HUDEP-2 (cell line): ENCODE results near the gene GYS1.

Experiments
- DNase-seq, 76 experiments: peaks; one replicate each; lab custom pipeline; 2025; ENCODE audit not compliant: unreplicated experiment in 76 of 76; lab: John Stamatoyannopoulos, UW

GYS1 gene

DNA sequence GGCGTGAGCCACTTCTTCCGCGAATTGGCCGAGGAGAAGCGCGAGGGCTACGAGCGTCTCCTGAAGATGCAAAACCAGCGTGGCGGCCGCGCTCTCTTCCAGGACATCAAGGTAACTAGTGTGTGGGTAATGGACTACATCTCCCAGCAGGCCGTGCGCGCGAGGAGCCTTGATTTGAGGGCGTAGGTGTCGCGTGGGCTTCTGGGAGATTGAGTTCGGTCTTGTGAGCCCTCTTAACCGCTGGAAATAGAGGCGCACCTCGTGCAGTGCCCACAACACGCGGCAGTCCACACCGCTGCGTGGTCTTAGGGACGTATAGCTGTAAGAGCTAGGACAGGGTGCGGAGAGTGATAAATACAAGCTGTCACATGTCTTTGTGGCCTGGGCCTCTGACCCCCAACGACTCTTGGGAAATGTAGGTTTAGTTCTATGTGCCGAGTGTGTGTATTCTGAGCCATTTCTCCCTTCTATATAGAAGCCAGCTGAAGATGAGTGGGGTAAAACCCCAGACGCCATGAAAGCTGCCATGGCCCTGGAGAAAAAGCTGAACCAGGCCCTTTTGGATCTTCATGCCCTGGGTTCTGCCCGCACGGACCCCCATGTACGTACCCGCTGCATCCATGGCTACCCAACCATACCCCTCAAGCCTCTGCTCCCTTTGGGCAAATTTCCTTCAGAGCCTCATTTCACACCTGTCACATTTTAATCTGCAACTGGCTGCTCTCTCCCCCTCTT, 27.1 kb downstream of the GYS1 start:
- peak in 73 of 76 experiments; percentile 45 to 97 (median 82) for DNase-seq

DNA sequence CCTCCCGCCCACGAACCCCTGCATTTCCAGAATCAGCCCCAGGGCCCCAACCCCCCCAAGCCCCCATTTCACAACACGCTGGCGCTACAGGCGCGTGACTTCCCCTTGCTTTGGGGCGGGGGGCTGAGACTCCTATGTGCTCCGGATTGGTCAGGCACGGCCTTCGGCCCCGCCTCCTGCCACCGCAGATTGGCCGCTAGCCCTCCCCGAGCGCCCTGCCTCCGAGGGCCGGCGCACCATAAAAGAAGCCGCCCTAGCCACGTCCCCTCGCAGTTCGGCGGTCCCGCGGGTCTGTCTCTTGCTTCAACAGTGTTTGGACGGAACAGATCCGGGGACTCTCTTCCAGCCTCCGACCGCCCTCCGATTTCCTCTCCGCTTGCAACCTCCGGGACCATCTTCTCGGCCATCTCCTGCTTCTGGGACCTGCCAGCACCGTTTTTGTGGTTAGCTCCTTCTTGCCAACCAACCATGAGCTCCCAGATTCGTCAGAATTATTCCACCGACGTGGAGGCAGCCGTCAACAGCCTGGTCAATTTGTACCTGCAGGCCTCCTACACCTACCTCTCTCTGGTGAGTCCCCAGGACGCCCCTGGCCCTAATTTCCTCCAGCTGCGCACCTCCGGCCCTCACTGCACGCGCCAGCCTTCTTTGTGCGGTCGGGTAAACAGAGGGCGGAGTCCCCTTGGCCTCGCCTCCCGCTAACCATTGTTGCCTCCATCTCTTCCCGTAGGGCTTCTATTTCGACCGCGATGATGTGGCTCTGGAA, 27.9 kb downstream of the GYS1 start, which contains the start of gene FTL:
FTL (plus strand) TSS at position 270 of the 766 bp plus-strand sequence; CDS start at position 469, 199 bp downstream.
- DNase-seq: peak in 74 of 76 experiments; percentile 90 to 99 (median 98)

DNA sequence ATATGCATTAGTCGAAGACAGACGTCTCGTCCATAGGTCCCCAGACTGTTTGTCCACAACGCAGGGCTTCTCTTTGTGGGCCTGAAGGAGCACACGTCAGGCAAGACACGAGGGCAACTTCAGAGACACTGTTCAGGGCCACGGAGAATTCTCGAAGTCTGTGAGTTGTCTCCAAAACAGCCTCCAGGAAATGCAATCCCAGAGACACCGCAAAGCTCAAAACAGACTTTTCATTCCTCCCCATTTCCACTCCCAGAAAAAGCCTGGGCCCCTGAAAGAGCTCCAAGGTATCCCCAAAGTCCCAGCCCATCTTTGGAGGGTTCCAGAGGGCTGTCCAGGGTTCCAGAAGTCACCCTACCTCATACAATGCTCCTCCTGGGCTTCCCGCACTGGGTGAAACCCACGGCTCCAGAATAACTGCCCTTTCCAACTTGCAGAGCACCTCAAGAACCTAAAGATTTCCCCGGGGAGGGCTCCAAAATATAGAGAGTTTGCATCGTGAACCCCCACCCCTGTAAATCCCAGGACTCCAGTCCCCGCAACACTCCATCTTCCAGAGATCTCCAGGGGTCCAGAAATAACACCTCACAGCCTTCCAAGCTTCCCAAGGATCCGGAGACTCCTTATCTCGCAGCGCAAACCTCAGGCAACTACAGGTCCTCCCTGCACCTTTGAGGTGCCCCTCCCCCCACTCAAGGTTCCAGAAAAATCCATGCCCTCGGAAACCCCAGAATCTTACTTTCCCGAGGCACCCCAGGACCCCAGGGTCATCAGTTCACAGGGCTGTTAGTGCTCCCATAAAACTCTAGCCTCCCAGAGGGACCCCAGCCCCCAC, 28.7 kb downstream of the GYS1 start:
- peak in 11 of 76 experiments; percentile 25 to 71 (median 58) for DNase-seq

DNA sequence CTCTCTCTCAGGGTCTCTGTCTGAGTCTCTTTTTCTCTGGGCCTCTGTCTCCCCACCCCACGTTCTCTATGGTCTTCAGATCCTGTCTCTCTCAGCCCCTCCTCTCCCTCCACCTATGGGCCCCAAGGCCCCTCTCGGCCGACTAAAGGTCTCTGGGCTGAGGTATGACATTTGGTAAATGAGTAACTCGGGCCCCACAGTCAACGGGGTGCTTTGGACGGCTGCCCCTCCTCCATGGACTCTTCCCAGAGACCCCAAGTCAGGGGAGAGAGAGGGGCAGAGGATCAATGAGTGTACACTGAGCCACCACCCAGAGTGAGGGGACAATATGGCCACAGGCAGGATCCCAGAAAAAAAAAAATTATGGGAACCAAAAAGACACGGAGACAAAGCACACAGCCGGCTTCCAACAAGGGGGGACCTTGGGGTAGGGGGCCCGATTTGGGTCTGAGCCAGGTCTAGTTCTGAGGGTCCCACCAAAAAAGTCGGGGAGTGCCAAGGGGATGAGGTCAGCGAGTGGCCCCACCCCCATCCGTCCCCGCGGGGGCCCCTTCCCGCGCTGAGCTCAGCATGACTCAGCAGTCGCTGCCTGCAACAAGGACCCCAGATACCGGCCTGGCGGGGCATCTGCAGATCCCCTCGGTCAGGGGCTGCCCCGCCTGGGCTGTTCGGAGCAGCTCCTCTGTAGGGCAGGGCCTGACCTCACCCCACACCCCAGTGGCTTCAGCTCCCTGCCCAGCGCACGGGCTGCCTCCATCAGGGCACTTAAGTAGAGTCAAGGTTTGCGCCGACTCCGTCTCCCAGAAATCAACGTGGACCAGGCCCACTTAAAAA, 29.5 kb downstream of the GYS1 start:
- DNase-seq: peak in 69 of 76 experiments; percentile 43 to 96 (median 82)

DNA sequence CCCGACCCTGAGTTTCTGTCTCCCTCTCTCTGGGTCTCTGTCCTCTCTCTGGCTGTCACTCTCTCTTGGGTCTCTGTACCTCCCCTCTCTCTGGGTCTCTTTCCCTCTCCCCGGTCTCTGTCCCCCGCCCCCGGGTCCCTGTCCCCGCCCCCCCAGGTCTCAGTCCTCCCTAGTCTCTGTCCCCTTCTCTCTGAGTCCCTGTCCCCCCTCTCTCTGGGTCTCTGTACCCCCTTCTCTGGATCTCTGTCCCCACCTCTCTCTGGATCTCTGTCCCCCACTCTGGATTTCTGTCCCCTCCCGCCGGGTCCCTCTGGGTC, 30.3 kb downstream of the GYS1 start:
- DNase-seq: peak in 2 of 76 experiments; percentile 37 to 42

DNA sequence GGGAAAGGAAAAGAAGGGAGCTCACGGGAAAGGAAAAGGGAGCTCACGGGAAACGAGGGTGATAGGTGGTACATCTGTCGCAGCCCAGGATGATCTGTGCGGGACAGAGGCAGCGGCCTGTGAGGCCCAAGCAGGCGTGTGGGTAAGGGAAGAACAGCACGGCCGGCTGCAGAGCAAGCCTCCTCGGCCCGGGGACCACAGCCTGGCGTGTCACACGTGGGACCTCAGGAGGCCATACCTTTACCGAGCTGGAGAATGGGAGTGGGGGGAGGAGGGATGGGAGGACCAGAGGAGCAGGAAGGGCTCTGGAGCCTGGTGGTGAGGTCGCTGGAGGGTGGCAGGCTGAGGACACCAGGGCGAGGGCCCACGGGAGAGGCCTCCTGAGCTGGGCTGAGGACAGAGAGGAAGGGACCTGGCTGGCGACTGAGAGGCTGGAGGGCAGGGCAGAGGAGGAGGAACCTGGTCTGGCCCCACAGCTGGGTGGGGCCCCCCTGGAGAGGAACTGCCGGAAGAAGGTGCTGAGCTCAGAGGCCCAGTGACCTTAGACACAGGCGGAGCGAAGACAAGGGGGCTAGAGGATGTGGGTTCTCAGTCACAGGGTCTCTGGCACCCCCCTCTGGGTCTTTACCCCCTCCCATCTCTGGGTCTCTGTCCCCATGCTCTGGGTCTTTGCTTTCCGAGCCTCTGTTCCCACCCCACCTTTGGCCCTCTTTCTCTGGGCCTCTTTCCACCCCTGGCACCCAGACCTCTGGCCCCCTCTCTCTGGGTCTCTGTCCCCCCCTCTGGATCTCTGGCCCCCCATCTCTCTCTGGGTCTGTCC, 30.9 kb downstream of the GYS1 start:
- peak in 68 of 76 experiments; percentile 32 to 88 (median 74) for DNase-seq

DNA sequence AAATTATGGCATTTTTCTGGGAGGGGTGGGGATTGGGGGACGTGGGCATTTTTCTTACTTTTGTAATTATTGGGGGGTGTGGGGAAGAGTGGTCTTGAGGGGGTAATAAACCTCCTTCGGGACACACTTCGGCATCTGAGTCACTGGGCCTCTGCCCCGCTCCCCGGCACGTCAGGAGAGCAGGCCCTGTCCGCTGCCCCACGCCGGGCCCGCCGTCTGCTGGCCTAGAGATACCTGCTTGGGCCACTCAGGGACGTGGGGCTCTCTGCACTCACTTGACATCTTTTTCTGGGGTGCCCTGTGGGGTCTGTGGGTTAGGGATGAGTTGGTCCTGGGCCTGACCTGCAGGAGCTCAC, 31.5 kb downstream of the GYS1 start:
- no peak for DNase-seq

DNA sequence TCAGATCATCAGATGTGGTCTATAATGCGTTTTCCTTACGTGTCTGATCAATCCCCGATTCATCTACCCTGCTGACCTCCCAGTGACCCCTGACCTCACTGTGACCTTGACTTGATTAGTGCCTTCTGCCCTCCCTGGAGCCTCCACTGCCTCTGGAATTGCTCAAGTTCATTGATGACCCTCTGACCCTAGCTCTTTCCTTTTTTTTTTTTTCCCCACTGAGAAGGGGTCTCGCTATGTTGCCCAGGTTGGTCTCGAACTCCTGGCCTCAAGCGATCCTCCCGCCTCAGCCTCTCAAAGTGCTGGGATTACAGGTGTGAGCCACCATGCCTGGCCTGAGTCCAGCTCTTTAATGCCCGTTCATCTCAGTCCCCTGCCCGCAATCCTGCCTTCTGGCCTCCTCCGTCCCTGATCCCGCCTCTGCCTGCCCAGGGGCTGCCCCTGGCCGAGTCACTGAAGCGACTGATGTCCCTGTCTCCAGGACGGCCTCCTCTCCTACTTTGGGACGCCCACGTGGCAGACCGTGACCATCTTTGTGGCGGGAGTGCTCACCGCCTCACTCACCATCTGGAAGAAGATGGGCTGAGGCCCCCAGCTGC, 32.0 kb downstream of the GYS1 start:
- no peak for DNase-seq

DNA sequence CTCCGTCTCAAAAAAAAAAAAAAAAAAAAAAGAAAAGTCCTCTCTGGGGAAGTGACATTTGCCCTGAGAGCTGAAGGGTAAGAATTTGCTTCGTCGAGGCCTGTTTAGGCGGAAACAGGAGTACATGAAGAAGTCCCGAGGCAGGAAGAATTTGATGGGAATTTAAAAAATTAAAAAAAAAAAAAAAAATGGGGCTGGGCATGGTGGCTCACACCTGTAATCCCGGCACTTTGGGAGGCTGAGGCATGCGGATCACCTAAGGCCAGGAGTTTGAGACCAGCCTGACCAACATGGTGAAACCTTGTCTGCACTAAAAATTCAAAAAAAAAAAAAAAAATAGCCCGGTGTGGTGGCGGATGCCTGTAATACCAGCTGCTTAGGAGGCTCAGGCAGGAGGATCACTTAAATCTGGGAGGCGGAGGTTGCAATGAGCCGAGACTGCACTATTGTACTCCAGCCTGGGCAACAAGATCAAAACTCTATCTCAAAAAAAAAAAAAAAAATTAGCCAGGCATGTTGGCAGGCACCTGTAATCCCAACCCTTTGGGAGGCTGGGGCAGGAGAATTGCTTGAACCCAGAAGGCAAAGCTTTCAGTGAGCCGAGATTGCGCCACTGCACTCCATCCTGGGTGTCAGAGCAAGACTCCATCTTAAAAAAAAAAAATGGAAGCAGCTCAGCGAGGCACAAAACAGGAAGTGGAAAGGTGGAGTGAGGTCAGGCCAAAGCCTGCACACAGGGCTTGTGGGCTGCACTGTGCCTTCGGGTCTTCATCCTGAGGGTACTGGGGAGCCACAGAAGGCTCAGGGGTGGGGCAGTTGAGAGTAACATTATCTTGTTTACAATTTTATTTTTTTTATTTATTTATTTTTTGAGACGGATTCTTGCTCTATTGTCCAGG, 33.5 kb downstream of the GYS1 start:
- DNase-seq: peak in 4 of 76 experiments; percentile 12 to 24 (median 20)

DNA sequence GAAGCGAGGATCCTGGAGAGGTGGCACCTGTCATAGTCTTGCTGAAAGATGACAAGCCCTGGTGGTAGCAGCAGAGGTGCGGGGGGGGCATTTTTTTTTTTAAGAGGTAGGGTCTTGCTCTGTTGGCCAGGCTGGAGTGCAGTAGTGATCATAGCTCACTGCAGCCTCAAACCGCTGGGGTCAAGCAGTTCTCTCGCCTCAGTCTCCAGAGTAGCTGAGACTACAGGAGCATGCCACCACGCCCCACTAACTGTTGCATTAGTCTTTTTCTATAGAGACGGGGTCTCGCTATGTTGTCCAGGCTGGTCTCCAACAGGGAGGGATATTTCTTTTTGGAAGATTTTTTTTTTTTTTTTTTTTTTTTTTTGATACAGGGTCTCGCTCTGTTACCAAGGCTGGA, 35.1 kb downstream of the GYS1 start:
- no peak for DNase-seq

DNA sequence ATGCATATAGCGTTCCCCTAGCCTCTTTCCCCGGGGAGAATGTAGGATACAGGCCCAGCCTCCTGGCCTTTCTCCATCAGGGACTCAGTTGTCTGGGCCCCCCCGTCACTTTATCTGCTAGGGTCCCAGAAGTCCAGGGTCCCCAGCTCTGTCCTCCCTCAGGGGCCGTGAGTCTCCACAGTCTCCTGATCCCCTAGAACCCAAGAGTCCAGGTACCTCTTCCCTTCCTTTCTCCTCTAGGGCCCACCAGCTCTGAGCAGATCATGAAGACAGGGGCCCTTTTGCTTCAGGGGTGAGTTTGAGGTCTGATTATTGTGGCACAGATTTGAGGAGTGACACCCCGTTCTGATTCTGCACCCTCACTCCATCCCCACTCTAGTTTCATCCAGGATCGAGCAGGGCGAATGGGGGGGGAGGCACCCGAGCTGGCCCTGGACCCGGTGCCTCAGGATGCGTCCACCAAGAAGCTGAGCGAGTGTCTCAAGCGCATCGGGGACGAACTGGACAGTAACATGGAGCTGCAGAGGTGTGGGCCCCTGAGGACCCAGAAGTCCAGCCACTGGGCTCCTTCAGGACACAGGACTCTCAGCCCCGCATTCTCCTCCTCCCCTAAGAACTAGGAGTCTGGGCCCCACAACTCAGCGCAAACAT, 37.7 kb downstream of the GYS1 start:
- no peak for DNase-seq

DNA sequence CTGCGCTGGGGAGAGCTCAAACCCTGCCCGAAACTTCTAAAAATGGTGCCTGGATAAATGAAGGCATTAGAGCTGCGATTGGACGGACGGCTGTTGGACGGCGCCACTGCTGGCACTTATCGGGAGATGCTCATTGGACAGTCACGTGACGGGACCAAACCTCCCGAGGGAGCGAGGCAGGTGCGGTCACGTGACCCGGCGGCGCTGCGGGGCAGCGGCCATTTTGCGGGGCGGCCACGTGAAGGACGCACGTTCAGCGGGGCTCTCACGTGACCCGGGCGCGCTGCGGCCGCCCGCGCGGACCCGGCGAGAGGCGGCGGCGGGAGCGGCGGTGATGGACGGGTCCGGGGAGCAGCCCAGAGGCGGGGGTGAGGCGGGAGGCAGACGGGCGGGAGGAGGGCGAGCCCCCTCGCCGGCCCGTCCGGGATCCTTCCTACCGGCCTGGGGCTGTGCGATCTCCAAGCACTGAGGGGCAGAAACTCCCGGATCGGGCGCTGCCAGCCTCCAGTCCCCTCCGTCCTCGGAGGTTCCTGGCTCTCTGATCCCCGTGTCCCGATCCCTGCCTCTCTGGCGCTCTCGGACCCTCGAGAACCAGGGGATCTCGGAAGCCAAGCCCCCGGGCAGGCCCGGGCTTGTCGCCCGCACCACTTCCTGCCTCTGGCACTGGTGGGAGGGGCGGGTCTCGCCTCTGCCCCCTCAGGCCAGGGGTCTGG, 38.4 kb downstream of the GYS1 start, which contains the start of gene BAX:
BAX (plus strand) TSS at position 281 of the 713 bp plus-strand sequence; CDS start at position 335, 54 bp downstream.
- peak in 75 of 76 experiments; percentile 86 to 100 (median 99) for DNase-seq

DNA sequence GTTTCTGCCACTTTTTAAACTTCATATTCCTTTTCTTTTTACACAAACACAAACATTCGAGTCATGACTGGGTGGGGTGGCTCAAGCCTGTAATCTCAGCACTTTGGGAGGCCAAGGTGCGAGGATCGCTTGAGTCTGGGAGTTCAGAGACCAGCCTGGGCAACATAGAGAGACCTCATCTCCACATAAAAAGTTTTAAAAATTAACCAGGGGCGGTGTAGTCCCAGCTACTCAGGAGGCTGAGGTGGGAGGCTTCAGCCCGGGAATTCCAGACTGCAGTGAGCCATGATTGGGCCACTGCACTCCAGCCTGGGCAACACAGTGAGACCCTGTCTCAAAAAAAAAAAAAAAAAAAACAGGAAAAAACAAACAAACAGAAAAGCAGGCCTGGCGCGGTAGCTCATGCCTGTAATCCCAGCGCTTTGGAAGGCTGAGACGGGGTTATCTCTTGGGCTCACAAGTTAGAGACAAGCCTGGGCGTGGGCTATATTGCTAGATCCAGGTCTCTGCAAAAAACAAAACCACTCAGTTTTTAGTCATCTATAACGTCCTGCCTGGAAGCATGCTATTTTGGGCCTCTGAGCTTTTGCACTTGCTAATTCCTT, 39.0 kb downstream of the GYS1 start:
- peak in 13 of 76 experiments; percentile 3 to 85 (median 72) for DNase-seq

DNA sequence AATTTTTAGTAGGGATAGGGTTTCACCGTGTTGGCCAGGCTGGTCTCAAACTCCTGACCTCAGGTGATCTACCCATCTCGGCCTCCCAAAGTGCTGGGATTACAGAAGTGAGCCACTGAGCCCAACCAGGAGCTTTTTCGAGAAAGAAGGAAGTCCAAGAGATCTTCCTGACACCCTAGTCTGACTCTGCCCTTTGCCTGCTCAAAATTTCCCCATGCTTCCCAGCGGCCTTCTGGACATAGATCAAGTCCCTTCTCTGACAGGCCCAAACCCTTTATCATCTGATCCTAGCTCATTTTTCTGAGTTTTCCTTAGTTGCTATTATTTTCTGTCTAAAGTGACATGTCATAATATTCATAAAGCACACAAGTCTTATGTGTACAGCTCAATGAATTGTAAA, 40.0 kb downstream of the GYS1 start:
- no peak for DNase-seq

DNA sequence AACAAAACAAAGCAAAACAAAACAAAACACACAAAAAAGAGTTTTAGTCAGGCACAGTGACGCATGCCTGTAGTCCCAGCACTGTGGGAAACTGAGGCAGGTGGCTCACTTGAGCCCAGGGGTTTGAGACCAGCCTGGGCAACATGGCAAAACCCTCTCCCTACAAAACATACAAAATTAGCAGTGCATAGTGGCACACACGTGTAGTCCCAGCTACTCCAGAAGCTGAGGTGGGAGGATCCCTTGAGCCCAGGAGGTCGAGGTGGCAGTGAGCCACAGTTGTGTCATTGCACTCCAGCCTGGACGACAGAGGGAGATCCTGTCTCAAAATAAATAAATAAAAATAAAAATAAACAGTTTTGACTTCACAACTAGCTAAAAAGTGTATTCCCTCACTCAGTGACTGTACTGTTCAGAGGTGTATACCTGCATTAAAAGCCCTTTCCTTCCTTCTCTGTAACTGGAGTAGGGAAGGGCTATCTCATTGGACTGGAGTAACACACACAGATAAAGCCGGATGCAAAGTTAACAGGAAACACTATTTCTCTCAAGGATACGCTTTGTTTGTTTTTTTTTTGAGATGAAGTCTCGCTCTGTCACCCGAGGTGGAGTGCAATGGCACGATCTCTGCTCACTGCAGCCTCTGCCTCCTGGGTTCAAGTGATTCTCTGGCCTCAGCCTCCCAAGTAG, 42.1 kb downstream of the GYS1 start:
- DNase-seq: peak in 2 of 76 experiments; percentile 8 to 45

DNA sequence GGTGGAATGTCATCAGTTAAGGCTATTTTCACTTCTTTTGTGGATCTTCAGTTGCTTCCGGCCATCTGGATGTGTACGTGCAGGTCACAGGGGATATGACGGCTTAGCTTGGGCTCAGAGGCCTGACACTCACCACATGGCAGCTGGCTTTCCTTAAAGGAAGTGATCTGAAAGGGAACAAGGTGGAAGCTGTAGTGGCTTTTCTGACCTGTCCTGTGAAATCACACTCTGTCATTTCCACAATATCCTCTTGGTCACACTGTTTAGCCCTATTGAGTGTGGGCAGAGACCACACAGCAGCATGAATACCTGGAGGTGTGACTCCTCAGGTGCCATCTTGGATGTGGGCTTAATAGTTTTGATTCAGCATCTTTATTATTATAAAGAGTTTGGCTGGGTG, 43.0 kb downstream of the GYS1 start:
- no peak for DNase-seq
